ENCODE data around the gene CCDC180. TPM values are rescaled to one million over a fixed set of nuclear protein-coding genes. Genes with fewer than 3 reads are reported as not detected.

CCDC180 gene
- polyA plus RNA-seq, 1 of the 3 experiments (the other 2 are of a cell fraction): 1.0 TPM

DNA sequence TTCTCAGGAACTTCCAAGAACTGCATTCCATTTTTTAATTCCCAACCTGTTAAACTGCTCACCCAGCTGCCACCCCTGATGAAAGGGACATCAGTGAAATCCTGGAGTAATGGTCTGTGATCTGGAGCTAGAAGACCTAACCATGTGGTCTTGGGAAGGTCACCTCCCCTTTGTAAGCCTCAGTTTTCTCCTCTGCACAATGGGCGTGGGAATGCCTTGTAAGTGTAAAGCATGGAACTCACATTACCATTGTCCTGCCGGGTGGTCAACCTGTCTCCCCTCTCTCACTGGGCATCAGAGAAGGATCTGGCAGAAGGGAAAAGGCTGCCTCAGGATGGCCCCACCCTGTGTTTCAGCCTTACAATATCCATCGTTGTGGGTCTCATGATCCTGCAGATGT is 15.3 kb upstream of the CCDC180 start:
- WGBS (ENCODE audit: low lambda C conversion rate): 100% methylated on average over 1 of the region's 3 CpGs
- Histone ChIP-seq H3K4me2 (no peak overlapping the region), H3K9ac (no peak overlapping the region), H4K20me1 (ENCODE audit: insufficient read depth) (no peaks in the 10 kb centered on the region), H3F3A (replicated peaks; ENCODE audit: insufficient read depth) (no peaks in the 10 kb centered on the region), H3K79me2 (ENCODE audit: insufficient read depth) (no peaks in the 10 kb centered on the region), H3K4me1 (ENCODE audit: control insufficient read depth in 1 of 2, insufficient read depth in 2 of 2, low read depth in 1 of 2, low read length in 1 of 2) (peaks cover 0 to 4% of the 10 kb centered on the region in 2 experiments; a peak in 1 of 4 replicates), H2AFZ (ENCODE audit: low read depth) (no peak overlapping the region), H3K27me3 (ENCODE audit: insufficient read depth) (no peaks in the 10 kb centered on the region), H3K4me3 (ENCODE audit: low read depth in 2 of 2, low read length in 1 of 2) (no peak overlapping the region), H3K27ac (ENCODE audit: low read depth in 2 of 2, low read length in 1 of 2) (no peak overlapping the region), H3K9me3 (no peaks in the 10 kb centered on the region), H3K36me3 (replicated peaks in 1 of 2; ENCODE audit: control insufficient read depth in 1 of 2, insufficient read depth in 2 of 2, low read length in 1 of 2) (peaks cover 4 to 39% of the 10 kb centered on the region in 2 experiments), H3K9me2 (no peaks in the 10 kb centered on the region)
- no peak for DNase-seq
- ChIA-PET POLR2A (no interaction called here), CTCF (no interaction called here)
- TF ChIP-seq RFX5 (IDR thresholded peaks at IDR 0.05; ENCODE audit: low read length) (no peak), RAD21 (IDR thresholded peaks at IDR 0.05; ENCODE audit: low read length) (no peak), CHD2 (IDR thresholded peaks at IDR 0.05; ENCODE audit: low read length, partially characterized antibody) (no peak)

DNA sequence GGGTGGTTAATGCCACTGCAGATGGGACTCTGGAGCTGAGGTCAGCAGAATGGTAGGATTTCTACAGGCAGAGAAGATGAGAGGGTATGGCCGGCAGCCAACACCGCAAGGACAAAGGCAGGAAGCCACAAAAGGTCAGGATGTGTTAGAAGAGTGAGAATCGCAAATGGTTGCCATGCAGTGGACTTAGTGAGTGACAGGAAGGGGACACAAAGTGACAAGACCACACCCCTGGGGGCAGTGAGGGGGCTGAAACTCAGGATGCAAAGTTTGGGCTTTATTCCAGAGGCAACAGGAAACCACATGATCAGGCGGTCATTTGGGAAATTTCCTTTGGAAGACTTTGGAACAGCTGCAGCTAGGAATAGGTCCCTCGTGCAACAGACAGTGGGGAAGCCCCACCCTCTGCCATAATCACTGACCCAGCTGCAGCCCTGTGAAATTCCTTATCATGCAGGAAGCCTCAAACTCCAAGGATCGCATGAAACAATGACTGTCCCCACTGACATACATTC is 14.2 kb upstream of the CCDC180 start:
- DNase-seq: no peak
- Histone ChIP-seq H4K20me1 (ENCODE audit: insufficient read depth) (no peaks in the 10 kb centered on the region), H3K4me2 (no peak overlapping the region), H3K27ac (ENCODE audit: low read depth in 2 of 2, low read length in 1 of 2) (no peak overlapping the region), H3K4me1 (ENCODE audit: control insufficient read depth in 1 of 2, insufficient read depth in 2 of 2, low read depth in 1 of 2, low read length in 1 of 2) (peaks cover 0 to 4% of the 10 kb centered on the region in 2 experiments; a peak in 1 of 4 replicates), H3K4me3 (ENCODE audit: low read depth in 2 of 2, low read length in 1 of 2) (no peak overlapping the region), H3K9me2 (no peaks in the 10 kb centered on the region), H3K27me3 (ENCODE audit: insufficient read depth) (no peaks in the 10 kb centered on the region), H3K9me3 (0 out of 2 replicates have a peak, but pooled peaks cover 4% of the 10 kb centered on the region), H3K79me2 (ENCODE audit: insufficient read depth) (no peaks in the 10 kb centered on the region), H3F3A (replicated peaks; ENCODE audit: insufficient read depth) (no peaks in the 10 kb centered on the region), H3K9ac (no peak overlapping the region), H2AFZ (ENCODE audit: low read depth) (no peak overlapping the region), H3K36me3 (replicated peaks in 1 of 2; ENCODE audit: control insufficient read depth in 1 of 2, insufficient read depth in 2 of 2, low read length in 1 of 2) (peaks cover 0 to 30% of the 10 kb centered on the region in 2 experiments)
- WGBS (ENCODE audit: low lambda C conversion rate): 84% methylated on average over 6 of the region's 6 CpGs
- TF ChIP-seq YY1 (IDR thresholded peaks at IDR 0.05; ENCODE audit: low read depth): no peak
- TF ChIP-seq, protein P1, sequence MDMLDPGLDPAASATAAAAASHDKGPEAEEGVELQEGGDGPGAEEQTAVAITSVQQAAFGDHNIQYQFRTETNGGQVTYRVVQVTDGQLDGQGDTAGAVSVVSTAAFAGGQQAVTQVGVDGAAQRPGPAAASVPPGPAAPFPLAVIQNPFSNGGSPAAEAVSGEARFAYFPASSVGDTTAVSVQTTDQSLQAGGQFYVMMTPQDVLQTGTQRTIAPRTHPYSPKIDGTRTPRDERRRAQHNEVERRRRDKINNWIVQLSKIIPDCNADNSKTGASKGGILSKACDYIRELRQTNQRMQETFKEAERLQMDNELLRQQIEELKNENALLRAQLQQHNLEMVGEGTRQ (IDR thresholded peaks at IDR 0.05; ENCODE audit: borderline replicate concordance, low read depth, low read length): no peak
- TF ChIP-seq, protein P2, sequence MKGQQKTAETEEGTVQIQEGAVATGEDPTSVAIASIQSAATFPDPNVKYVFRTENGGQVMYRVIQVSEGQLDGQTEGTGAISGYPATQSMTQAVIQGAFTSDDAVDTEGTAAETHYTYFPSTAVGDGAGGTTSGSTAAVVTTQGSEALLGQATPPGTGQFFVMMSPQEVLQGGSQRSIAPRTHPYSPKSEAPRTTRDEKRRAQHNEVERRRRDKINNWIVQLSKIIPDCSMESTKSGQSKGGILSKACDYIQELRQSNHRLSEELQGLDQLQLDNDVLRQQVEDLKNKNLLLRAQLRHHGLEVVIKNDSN (IDR thresholded peaks at IDR 0.05; ENCODE audit: borderline replicate concordance, low read depth): no peak
- TF ChIP-seq NFIC (IDR thresholded peaks at IDR 0.05; ENCODE audit: borderline replicate concordance): no peak
- TF ChIP-seq, protein P3, sequence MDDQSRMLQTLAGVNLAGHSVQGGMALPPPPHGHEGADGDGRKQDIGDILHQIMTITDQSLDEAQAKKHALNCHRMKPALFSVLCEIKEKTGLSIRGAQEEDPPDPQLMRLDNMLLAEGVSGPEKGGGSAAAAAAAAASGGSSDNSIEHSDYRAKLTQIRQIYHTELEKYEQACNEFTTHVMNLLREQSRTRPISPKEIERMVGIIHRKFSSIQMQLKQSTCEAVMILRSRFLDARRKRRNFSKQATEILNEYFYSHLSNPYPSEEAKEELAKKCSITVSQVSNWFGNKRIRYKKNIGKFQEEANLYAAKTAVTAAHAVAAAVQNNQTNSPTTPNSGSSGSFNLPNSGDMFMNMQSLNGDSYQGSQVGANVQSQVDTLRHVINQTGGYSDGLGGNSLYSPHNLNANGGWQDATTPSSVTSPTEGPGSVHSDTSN (IDR thresholded peaks at IDR 0.05): no peak
- TF ChIP-seq MXI1 (IDR thresholded peaks at IDR 0.05; ENCODE audit: low read depth, low read length): no peak
- TF ChIP-seq SMC3 (IDR thresholded peaks at IDR 0.05; ENCODE audit: low read depth, low read length): no peak
- ChIA-PET CTCF (no interaction called here), POLR2A (no interaction called here)

All from SK-N-SH (cell line).